ENCODE data around the gene F11R.
A peak's percentile ranks its signal among the peaks of the same experiment; 100 is the strongest.
"Not testable (repeated sequence)": the region's sequence is repeated elsewhere in the genome, so short reads cannot be mapped to it uniquely, and the experiment has no call there.

The F11R gene

GRCh38 chr1:160993544-160994193 lies 27.3 kb downstream of the F11R start:
- peak; percentile 88 for DNase-seq (ENCODE audit: low read depth)
- H3K4me3 ChIP-seq (replicated peaks; ENCODE audit: low read depth, low read length), result no peak overlapping the region
- peak; percentile 50 for TF ChIP-seq CTCF (IDR thresholded peaks at IDR 0.05; ENCODE audit: low read length, missing control alignments)

GRCh38 chr1:160992036-160992435 lies 28.9 kb downstream of the F11R start:
- H3K4me3 ChIP-seq (replicated peaks; ENCODE audit: low read depth, low read length); DNase-seq (ENCODE audit: low read depth): not testable (repeated sequence)

- DNase-seq (ENCODE audit: low read depth), result no peak
- H3K4me3 ChIP-seq (replicated peaks; ENCODE audit: low read depth, low read length), result no peak overlapping the region
- TF ChIP-seq CTCF (IDR thresholded peaks at IDR 0.05; ENCODE audit: low read length, missing control alignments), result no peak
Measured at GRCh38 chr1:160987359-160988050, 33.4 kb downstream of the F11R start.

- TF ChIP-seq CTCF (IDR thresholded peaks at IDR 0.05; ENCODE audit: low read length, missing control alignments), result no peak
- no peak overlapping the region for H3K4me3 ChIP-seq (replicated peaks; ENCODE audit: low read depth, low read length)
- DNase-seq (ENCODE audit: low read depth), result no peak
Measured at GRCh38 chr1:160985723-160986122, 35.2 kb downstream of the F11R start.

- TF ChIP-seq CTCF (IDR thresholded peaks at IDR 0.05; ENCODE audit: low read length, missing control alignments), result no peak
- no peak for DNase-seq (ENCODE audit: low read depth)
- H3K4me3 ChIP-seq (replicated peaks; ENCODE audit: low read depth, low read length), result no peak overlapping the region
Measured at GRCh38 chr1:160981584-160982411, 39.2 kb downstream of the F11R start.

GRCh38 chr1:160979286-160979685 lies 41.7 kb downstream of the F11R start:
- no peak overlapping the region for H3K4me3 ChIP-seq (replicated peaks; ENCODE audit: low read depth, low read length)
- no peak for TF ChIP-seq CTCF (IDR thresholded peaks at IDR 0.05; ENCODE audit: low read length, missing control alignments)
- no peak for DNase-seq (ENCODE audit: low read depth)

- peak; percentile 69 for DNase-seq (ENCODE audit: low read depth)
- no peak overlapping the region for H3K4me3 ChIP-seq (replicated peaks; ENCODE audit: low read depth, low read length)
- no peak for TF ChIP-seq CTCF (IDR thresholded peaks at IDR 0.05; ENCODE audit: low read length, missing control alignments)
Measured at GRCh38 chr1:160978510-160978927, 42.4 kb downstream of the F11R start.

All from fibroblast of pulmonary artery (primary cell).